ENCODE data around the gene ITGA8.

GRCh38 chr10:15474671-15475070 is 245.1 kb downstream of the ITGA8 start:
- TF ChIP-seq POLR2A (IDR thresholded peaks at IDR 0.05; ENCODE audit: low read length): no peak
- no peak for TF ChIP-seq GATA1 (IDR thresholded peaks at IDR 0.05; ENCODE audit: low read depth, low read length)

Measured in erythroblast (primary cell).